T-helper 17 cell (primary cell): ENCODE data around the gene NR5A2. TPM values are rescaled to one million over a fixed set of nuclear protein-coding genes. Genes with fewer than 3 reads are reported as not detected.
A peak's percentile ranks its signal among the peaks of the same experiment; 100 is the strongest.

Experiments
- ATAC-seq: fragments of 150-1000 bp; cut with Tn5 transposase; 2 replicates; pipeline ENCODE4 v1.10.0; 2021; ENCODE audit warnings: mild to moderate bottlenecking, moderate library complexity
- DNase-seq, 3 donors: peaks; one replicate each; pipeline versions ENCODE4 v3.0.0 to v3.0.0-alpha.2; 2020 to 2021
- H3K9me3 ChIP-seq: one replicate; pipeline ENCODE4 v1.7.0; 2013; ENCODE audit warnings: low read length, mild to moderate bottlenecking; ENCODE audit not compliant: control insufficient read depth, poor library complexity, severe bottlenecking
- H3K27ac Mint-ChIP-seq: one replicate; pipeline ENCODE4 v1.8.0; 2022; ENCODE audit warnings: mild to moderate bottlenecking, moderate library complexity, mixed read lengths
- H3K27me3 Mint-ChIP-seq: one replicate; pipeline ENCODE4 v1.8.0; 2022; ENCODE audit warnings: mixed read lengths
- H3K36me3 Mint-ChIP-seq: one replicate; pipeline ENCODE4 v1.8.0; 2022; ENCODE audit warnings: low read depth, mixed read lengths
- H3K4me1 Mint-ChIP-seq: one replicate; pipeline ENCODE4 v1.8.0; 2022; ENCODE audit warnings: mild to moderate bottlenecking, mixed read lengths
- H3K4me3 Mint-ChIP-seq: one replicate; pipeline ENCODE4 v1.8.0; 2022; ENCODE audit warnings: mild to moderate bottlenecking, moderate library complexity, mixed read lengths
- total RNA-seq, 4 donors: library from RNA in 2 of 4; stranded (reverse) in 2 of 4; gene quantifications; one replicate each; pipeline ENCODE4 v1.2.3 and lab custom pipeline; 2022 to 2026

The NR5A2 gene
- total RNA-seq, 2 donors from 2014 or later, result not detected

DNA sequence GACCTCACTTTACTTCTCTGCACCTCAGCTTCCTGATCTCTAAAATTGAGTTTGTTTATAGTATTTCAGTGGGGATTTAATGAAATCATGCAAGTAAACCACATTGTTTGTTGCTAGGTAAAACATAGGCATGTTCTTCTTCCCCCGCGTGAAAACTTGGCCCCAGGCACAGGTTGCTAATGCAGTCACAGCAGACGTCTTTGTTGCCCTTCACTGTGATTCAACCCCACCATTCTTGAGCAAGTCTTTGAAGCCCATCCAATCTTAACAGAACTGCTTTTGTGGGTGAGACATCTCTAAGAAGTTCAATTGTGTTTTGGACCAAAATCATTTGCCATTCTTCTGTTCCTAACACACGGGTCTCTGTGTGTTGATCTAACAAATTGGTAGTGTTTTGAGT, 196.8 kb downstream of the NR5A2 start:
- H3K4me1 Mint-ChIP-seq, result peaks cover 21% of the 10 kb centered on the region
- H3K36me3 Mint-ChIP-seq, result peaks cover 2% of the 10 kb centered on the region
- H3K9me3 ChIP-seq, result no peaks in the 10 kb centered on the region
- ATAC-seq (no peak), DNase-seq (no peak)
- no peak overlapping the region for H3K27ac Mint-ChIP-seq
- H3K27me3 Mint-ChIP-seq, result no peaks in the 10 kb centered on the region
- no peak overlapping the region for H3K4me3 Mint-ChIP-seq

DNA sequence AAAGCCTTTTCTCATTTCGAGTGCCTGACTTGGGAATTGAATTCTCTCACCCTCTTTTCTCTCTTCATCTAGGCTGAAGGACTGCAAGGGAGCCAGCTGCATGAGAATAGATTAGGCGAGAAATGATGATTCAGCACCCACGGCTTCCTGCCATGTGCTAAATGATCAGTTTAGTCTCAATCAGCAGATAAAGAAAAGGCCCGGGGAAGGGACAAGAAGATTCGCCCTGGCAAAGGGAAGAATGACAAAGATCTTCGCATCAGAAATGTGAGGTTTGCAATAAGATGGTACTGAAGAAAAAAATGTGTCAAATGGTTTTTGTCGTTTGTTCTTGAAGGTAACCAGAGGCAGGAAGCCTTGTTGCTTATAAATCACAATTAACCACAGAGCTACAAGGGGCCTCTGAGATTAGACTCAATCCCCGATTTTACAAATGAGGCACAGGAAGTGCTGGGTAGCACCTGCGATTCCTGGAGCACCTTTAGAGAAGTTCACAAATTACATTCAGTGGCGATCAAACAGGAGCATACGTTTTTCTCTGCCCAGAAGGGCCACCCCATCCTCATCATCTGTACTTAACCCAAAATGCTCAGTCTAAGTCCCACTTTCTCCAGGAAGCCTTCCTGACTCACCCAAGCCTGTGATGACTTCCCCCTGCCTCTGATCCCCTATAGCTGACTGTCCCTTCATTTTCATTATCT, 198.9 kb downstream of the NR5A2 start:
- ATAC-seq (peak; percentile 51), DNase-seq (no peak)
- no peaks in the 10 kb centered on the region for H3K27me3 Mint-ChIP-seq
- H3K36me3 Mint-ChIP-seq, result peaks cover 2% of the 10 kb centered on the region
- peak overlapping the region; percentile 74 for H3K4me3 Mint-ChIP-seq
- H3K4me1 Mint-ChIP-seq, result peaks cover 21% of the 10 kb centered on the region
- H3K27ac Mint-ChIP-seq, result peak overlapping the region; percentile 71
- H3K9me3 ChIP-seq, result no peaks in the 10 kb centered on the region

DNA sequence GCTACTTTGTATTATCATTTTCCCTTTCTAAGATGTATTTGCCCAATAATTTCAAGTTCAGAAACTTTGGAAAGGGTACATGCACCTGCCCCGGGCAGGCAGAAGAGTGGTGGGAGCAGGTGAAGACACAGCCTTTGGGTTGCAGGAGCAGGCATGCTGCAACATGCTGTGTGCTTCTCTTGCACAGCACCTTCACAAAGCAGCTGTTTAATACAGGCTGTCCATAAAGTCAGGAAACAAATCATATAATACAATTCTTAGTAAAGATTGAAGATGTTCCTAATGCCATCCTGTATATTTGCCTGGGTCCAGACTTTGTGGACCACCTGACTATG, 199.4 kb downstream of the NR5A2 start:
- no peaks in the 10 kb centered on the region for H3K27me3 Mint-ChIP-seq
- peak overlapping the region; percentile 74 for H3K4me3 Mint-ChIP-seq

More for the DNA sequence above, 199.4 kb downstream of the NR5A2 start:
- Mint-ChIP-seq H3K27ac (peak overlapping the region; percentile 71), H3K4me1 (peaks cover 21% of the 10 kb centered on the region), H3K36me3 (peaks cover 2% of the 10 kb centered on the region)
- no peak for ATAC-seq
- no peak for DNase-seq
- no peaks in the 10 kb centered on the region for H3K9me3 ChIP-seq
